GM12878 (cell line): ENCODE results near the gene GALR1.
"Not testable (repeated sequence)": the region's sequence is repeated elsewhere in the genome, so short reads cannot be mapped to it uniquely, and the experiment has no call there.

Experiments used
- BCL11A ChIP-seq: IDR thresholded peaks from 2 replicates; pipeline ENCODE4 v1.6.1; 2011; ENCODE audit warnings: low read depth, low read length
- CBX5 ChIP-seq: sonication (generic); IDR thresholded peaks from 2 replicates; pipeline ENCODE4 v1.6.1; 2016; ENCODE audit warnings: low read depth, moderate library complexity, mild to moderate bottlenecking, inconsistent platforms
- CREM ChIP-seq: IDR thresholded peaks from 2 replicates; pipeline ENCODE4 v1.6.1; 2014; ENCODE audit warnings: antibody characterized with exemption, low read depth
- CTCF ChIP-seq, 3 experiments: IDR thresholded peaks in 2 of 3; conservative IDR thresholded peaks in 1 of 3; 2 replicates each; pipeline ENCODE4 v1.5.1; 2011; ENCODE audit warnings: low read depth in 3 of 3, low read length in 3 of 3, mild to moderate bottlenecking in 3 of 3, control low read depth in 2 of 3, moderate library complexity in 2 of 3, inconsistent platforms in 1 of 3, mixed read lengths in 1 of 3; ENCODE audit not compliant: control insufficient read depth in 2 of 3, insufficient read depth in 1 of 3; ENCODE audit errors: extremely low read depth in 1 of 3
- POLR2A ChIP-seq: IDR thresholded peaks from 2 replicates; pipeline ENCODE4 v1.6.1; 2011; ENCODE audit warnings: low read depth, mild to moderate bottlenecking, low read length
- SIX5 ChIP-seq: IDR thresholded peaks from 2 replicates; pipeline ENCODE4 v1.6.1; 2011; ENCODE audit warnings: mild to moderate bottlenecking, low read depth, low read length, moderate library complexity; ENCODE audit not compliant: severe bottlenecking
- SMC3 ChIP-seq: IDR thresholded peaks from 2 replicates; pipeline ENCODE4 v1.6.1; 2011; ENCODE audit warnings: low read length, improper control_type of control experiment, borderline replicate concordance
- SRF ChIP-seq, 2 experiments: IDR thresholded peaks; 2 replicates each; pipeline ENCODE4 v1.6.1; 2011; ENCODE audit warnings: low read depth in 2 of 2, low read length in 2 of 2, mild to moderate bottlenecking in 1 of 2, moderate library complexity in 1 of 2
- TAF1 ChIP-seq: IDR thresholded peaks from 2 replicates; pipeline ENCODE4 v1.6.1; 2011; ENCODE audit warnings: mild to moderate bottlenecking, low read depth, low read length, borderline replicate concordance
- USF2 ChIP-seq: IDR thresholded peaks from 2 replicates; pipeline ENCODE4 v1.6.1; 2011; ENCODE audit warnings: low read depth, low read length, improper control_type of control experiment, borderline replicate concordance

GRCh38 chr18:77290841-77291240, 41.2 kb downstream of the GALR1 start:
- not testable (repeated sequence) for TF ChIP-seq SMC3; CTCF (IDR thresholded peaks at IDR 0.05 in 2 of 3, conservative IDR thresholded peaks at IDR 0.05 in 1 of 3; ENCODE audit: control insufficient read depth in 2 of 3, extremely low read depth in 1 of 3, insufficient read depth in 1 of 3, low read depth in 3 of 3, low read length in 3 of 3); SRF (IDR thresholded peaks at IDR 0.05; ENCODE audit: low read depth in 2 of 2, low read length in 2 of 2); CBX5; USF2; TAF1; POLR2A; BCL11A; SIX5; CREM
